DND-41 (cell line): ENCODE measurements around the gene FSD2.
"Not testable (repeated sequence)": the region's sequence is repeated elsewhere in the genome, so short reads cannot be mapped to it uniquely, and the experiment has no call there.

Experiments used
- ATAC-seq: fragments of 200-7000 bp; cut with Tn5 transposase; 3 replicates; pipeline ENCODE4 v1.9.1; 2021; ENCODE audit warnings: low read depth; ENCODE audit not compliant: insufficient read depth
- DNase-seq: peaks from one replicate; pipeline ENCODE4 v3.0.0-alpha.2; 2020
- H2AFZ ChIP-seq: 2 replicates; pipeline ENCODE4 v1.6.0; 2012; ENCODE audit warnings: low read depth, low read length
- H3K27ac ChIP-seq: 2 replicates; pipeline ENCODE4 v1.5.1; 2012; ENCODE audit warnings: low read length, inconsistent platforms
- H3K27me3 ChIP-seq: fragments of 200-600 bp; sonication (generic); 2 replicates; pipeline ENCODE4 v1.6.0; 2012; ENCODE audit warnings: low read length, mild to moderate bottlenecking, inconsistent platforms; ENCODE audit not compliant: insufficient read depth, poor library complexity
- H3K36me3 ChIP-seq: 2 replicates; pipeline ENCODE4 v1.5.1; 2012; ENCODE audit warnings: low read length, inconsistent platforms; ENCODE audit not compliant: insufficient read depth
- H3K4me1 ChIP-seq: 2 replicates; pipeline ENCODE4 v1.5.1; 2012; ENCODE audit warnings: mild to moderate bottlenecking, low read length; ENCODE audit not compliant: insufficient read depth
- H3K4me2 ChIP-seq: 2 replicates; pipeline ENCODE4 v1.6.0; 2012; ENCODE audit warnings: mild to moderate bottlenecking, moderate library complexity, low read length, inconsistent platforms; ENCODE audit not compliant: insufficient read depth
- H3K4me3 ChIP-seq, 2 experiments: fragments of 200-600 bp in 1 of 2; shearing (Covaris generic) in 1 of 2; 2 replicates each; pipeline ENCODE4 v1.5.1; 2012 to 2016; ENCODE audit warnings: inconsistent platforms in 2 of 2, low read length in 2 of 2, mild to moderate bottlenecking in 2 of 2, low read depth in 1 of 2, moderate library complexity in 1 of 2
- H3K79me2 ChIP-seq: 2 replicates; pipeline ENCODE4 v1.6.0; 2012; ENCODE audit warnings: low read length, inconsistent platforms; ENCODE audit not compliant: insufficient read depth
- H3K9ac ChIP-seq: 2 replicates; pipeline ENCODE4 v1.6.0; 2012; ENCODE audit warnings: low read depth, mild to moderate bottlenecking, inconsistent platforms, low read length, moderate library complexity
- H3K9me3 ChIP-seq: 2 replicates; pipeline ENCODE4 v1.5.1; 2012; ENCODE audit warnings: low read length, moderate library complexity, mild to moderate bottlenecking, inconsistent platforms; ENCODE audit not compliant: insufficient read depth, severe bottlenecking
- H4K20me1 ChIP-seq: 2 replicates; pipeline ENCODE4 v1.6.0; 2012; ENCODE audit warnings: low read length; ENCODE audit not compliant: insufficient read depth
- EZH2 ChIP-seq: IDR thresholded peaks from 3 replicates; pipeline ENCODE4 v1.6.1; 2012; ENCODE audit warnings: borderline replicate concordance, low read depth, mild to moderate bottlenecking, moderate library complexity, low read length, inconsistent platforms; ENCODE audit not compliant: severe bottlenecking
- TF ChIP-seq, protein P1 (sequence below): IDR thresholded peaks from 2 replicates; pipeline ENCODE4 v1.5.1; 2012; ENCODE audit warnings: borderline replicate concordance, low read length, moderate library complexity, mild to moderate bottlenecking; ENCODE audit not compliant: poor library complexity, severe bottlenecking; ENCODE audit errors: extremely low read depth

The FSD2 gene

GRCh38 chr15:82710208-82710555 is 95.7 kb downstream of the FSD2 start:
- H3K36me3 ChIP-seq, result no peaks in the 10 kb centered on the region
- no peak overlapping the region for H3K4me3 ChIP-seq
- ATAC-seq (no peak), DNase-seq (no peak)
- H3K9me3 ChIP-seq, result no peaks in the 10 kb centered on the region
- no peak overlapping the region for H2AFZ ChIP-seq
- no peaks in the 10 kb centered on the region for H3K27me3 ChIP-seq
- no peak overlapping the region for H3K27ac ChIP-seq
- no peaks in the 10 kb centered on the region for H4K20me1 ChIP-seq
- no peaks in the 10 kb centered on the region for H3K4me1 ChIP-seq
- no peak overlapping the region for H3K9ac ChIP-seq
- TF ChIP-seq, protein P1, sequence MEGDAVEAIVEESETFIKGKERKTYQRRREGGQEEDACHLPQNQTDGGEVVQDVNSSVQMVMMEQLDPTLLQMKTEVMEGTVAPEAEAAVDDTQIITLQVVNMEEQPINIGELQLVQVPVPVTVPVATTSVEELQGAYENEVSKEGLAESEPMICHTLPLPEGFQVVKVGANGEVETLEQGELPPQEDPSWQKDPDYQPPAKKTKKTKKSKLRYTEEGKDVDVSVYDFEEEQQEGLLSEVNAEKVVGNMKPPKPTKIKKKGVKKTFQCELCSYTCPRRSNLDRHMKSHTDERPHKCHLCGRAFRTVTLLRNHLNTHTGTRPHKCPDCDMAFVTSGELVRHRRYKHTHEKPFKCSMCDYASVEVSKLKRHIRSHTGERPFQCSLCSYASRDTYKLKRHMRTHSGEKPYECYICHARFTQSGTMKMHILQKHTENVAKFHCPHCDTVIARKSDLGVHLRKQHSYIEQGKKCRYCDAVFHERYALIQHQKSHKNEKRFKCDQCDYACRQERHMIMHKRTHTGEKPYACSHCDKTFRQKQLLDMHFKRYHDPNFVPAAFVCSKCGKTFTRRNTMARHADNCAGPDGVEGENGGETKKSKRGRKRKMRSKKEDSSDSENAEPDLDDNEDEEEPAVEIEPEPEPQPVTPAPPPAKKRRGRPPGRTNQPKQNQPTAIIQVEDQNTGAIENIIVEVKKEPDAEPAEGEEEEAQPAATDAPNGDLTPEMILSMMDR, result no peak
- TF ChIP-seq EZH2, result no peak
- H3K79me2 ChIP-seq, result no peaks in the 10 kb centered on the region
- no peak overlapping the region for H3K4me2 ChIP-seq

DNA sequence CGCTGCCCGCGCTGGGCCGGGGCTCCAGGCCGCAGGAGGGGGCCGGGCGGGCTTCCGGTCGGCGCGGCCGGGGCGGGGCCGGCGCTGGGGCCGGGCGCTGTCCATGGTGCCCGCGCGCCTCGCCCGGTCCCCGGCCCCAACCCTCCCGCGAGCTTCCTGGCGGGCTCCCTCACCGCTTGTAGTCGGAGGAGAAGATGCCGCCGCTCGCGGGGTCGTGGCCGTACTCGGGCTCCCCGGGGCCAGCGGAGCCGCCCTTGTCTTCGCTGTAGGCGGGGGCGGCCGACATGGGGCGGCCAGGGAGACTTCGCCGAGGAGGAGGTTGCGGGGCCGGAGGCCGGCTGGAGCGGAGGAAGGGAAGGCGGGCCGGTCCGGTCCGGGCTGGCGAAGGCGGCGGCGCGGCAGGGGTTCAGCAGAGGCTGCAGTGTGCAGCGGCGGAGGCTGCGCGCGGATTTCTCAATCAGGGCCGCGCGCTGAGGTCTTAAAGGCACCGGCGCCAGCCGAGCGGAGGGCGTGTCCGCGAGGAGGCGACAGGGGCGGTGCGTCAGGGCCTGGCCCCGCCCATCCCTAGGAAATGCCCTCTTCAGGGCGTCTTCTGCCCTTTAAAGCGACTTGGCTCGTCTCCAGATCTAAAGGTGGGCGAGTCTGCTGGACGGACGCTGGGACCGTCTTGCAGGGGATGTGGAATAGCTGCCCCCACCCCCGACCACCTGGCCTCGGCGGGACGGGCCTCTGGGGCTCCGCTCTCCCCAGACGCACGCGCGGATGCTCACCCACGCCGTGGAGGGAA is 96.3 kb downstream of the FSD2 start, which contains the start of gene AP3B2:
TSS of gene AP3B2 (minus strand) at position 455 of the 787 bp plus-strand sequence. CDS start at position 286, 169 bp downstream.
- no peaks in the 10 kb centered on the region for H3K9me3 ChIP-seq
- H3K27ac ChIP-seq, result no peak within 1 kb of the TSS
- H3K79me2 ChIP-seq, result no peaks in the 10 kb centered on the region
- H3K4me1 ChIP-seq, result no peaks in the 10 kb centered on the region
- no peak within 1 kb of the TSS for H3K9ac ChIP-seq
- H3K36me3 ChIP-seq, result no peaks in the 10 kb centered on the region
- no peak for TF ChIP-seq EZH2
- TF ChIP-seq, protein P1, result no peak
- no peaks in the 10 kb centered on the region for H3K27me3 ChIP-seq
- H3K4me3 ChIP-seq, result no peak within 1 kb of the TSS
- H2AFZ ChIP-seq, result no peak within 1 kb of the TSS
- DNase-seq, result peak; percentile 14
- H3K4me2 ChIP-seq, result no peak within 1 kb of the TSS
- H4K20me1 ChIP-seq, result no peaks in the 10 kb centered on the region
- peak; percentile 73 for ATAC-seq

- no peak overlapping the region for H3K4me2 ChIP-seq
- TF ChIP-seq, protein P1, result no peak
- TF ChIP-seq EZH2, result no peak
- H3K36me3 ChIP-seq, result no peaks in the 10 kb centered on the region
- no peaks in the 10 kb centered on the region for H4K20me1 ChIP-seq
- no peak overlapping the region for H3K9ac ChIP-seq
- no peak for DNase-seq
- H3K9me3 ChIP-seq, result no peaks in the 10 kb centered on the region
- no peak overlapping the region for H3K27ac ChIP-seq
- H3K27me3 ChIP-seq, result no peaks in the 10 kb centered on the region
- no peaks in the 10 kb centered on the region for H3K4me1 ChIP-seq
- no peak for ATAC-seq
- H3K79me2 ChIP-seq, result no peaks in the 10 kb centered on the region
- H3K4me3 ChIP-seq, result no peak overlapping the region
- H2AFZ ChIP-seq, result no peak overlapping the region
These were observed 96.8 kb downstream of the FSD2 start for GRCh38 chr15:82709081-82709420.

DNA sequence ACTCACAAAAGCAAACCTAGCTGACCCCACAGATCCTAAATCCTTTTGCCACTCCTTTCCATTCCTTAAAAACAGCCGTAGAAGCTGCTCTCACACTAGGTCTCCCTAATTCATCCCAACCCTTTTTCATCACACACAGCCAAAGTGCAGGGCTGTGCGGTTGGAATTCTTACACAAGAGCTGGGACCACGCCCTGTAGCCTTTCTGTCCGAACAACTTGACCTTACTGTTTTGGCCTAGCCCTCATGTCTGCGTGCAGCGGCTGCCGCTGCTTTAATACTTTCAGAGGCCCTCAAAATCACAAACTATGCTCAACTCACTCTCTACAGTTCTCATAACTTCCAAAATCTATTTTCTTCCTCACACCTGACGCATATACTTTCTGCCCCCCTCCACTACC is 100.0 kb downstream of the FSD2 start:
- H3K9me3 ChIP-seq, DNase-seq, H3K36me3 ChIP-seq, H3K4me2 ChIP-seq, H3K79me2 ChIP-seq, ATAC-seq, H3K27me3 ChIP-seq, H3K9ac ChIP-seq, H3K4me1 ChIP-seq, H2AFZ ChIP-seq, H3K27ac ChIP-seq, H3K4me3 ChIP-seq, H4K20me1 ChIP-seq: not testable (repeated sequence)
